Posterior vena cava (tissue), 2 donors: ENCODE results near the gene DLX1. TPM values are rescaled to one million over a fixed set of nuclear protein-coding genes. Genes with fewer than 3 reads are reported as not detected.
"Not testable (repeated sequence)": the region's sequence is repeated elsewhere in the genome, so short reads cannot be mapped to it uniquely, and the experiment has no call there.

Experiments
- DNase-seq: peaks from one replicate; pipeline ENCODE4 v3.0.0-alpha.2; 2020; ENCODE audit warnings: low spot score
- intact Hi-C, 2 donors: fragments of 100-400 bp; cut with DNase I; formaldehyde crosslinking; loops; one replicate each; pipeline versions ENCODE4 v1.14.1 to v1.14.2; 2022 to 2023
- total RNA-seq, 2 donors: library from RNA; stranded (reverse); fragmentation: NEBNext Ultra II Directional; extraction: Animal tissue kit (Norgen Biotek cat#: 25700); gene quantifications; one replicate each; pipeline ENCODE4 v1.2.1, GENCODE V29; 2021
- donor health status: DM: yes; HTN: yes; CAD: no.
- donor health status: DM: yes; HTN: yes; CAD: no.

Gene DLX1
- total RNA-seq, 2 donors from 2014 or later: not detected

- DNase-seq: no peak
- intact Hi-C loops: no loop called here
These were observed 22.8 kb upstream of the DLX1 start for GRCh38 chr2:172062402-172063004.

- intact Hi-C loops: no loop called here
- no peak for DNase-seq
These were observed 21.9 kb upstream of the DLX1 start for GRCh38 chr2:172063446-172063845.

- intact Hi-C loops: no loop called here
- no peak for DNase-seq
These were observed 20.2 kb upstream of the DLX1 start for GRCh38 chr2:172065111-172065510.

GRCh38 chr2:172066394-172066886 lies 18.9 kb upstream of the DLX1 start:
- no peak for DNase-seq

GRCh38 chr2:172067905-172068304 lies 17.4 kb upstream of the DLX1 start:
- intact Hi-C loops: not testable (repeated sequence)

More at GRCh38 chr2:172066394-172066886, 18.9 kb upstream of the DLX1 start:
- intact Hi-C loops: no loop called here

GRCh38 chr2:172070936-172071335 lies 14.4 kb upstream of the DLX1 start:
- DNase-seq: no peak
- intact Hi-C loops: no loop called here

More at GRCh38 chr2:172067905-172068304, 17.4 kb upstream of the DLX1 start:
- not testable (repeated sequence) for DNase-seq

- intact Hi-C loops: no loop called here
- DNase-seq: no peak
These were observed 13.0 kb upstream of the DLX1 start for GRCh38 chr2:172072303-172072702.

- intact Hi-C loops: no loop called here
- DNase-seq: no peak
These were observed 12.6 kb upstream of the DLX1 start for GRCh38 chr2:172072706-172073105.

GRCh38 chr2:172073518-172073917 lies 11.8 kb upstream of the DLX1 start:
- DNase-seq: no peak
- intact Hi-C loops: no loop called here

GRCh38 chr2:172074254-172074653 lies 11.1 kb upstream of the DLX1 start:
- intact Hi-C loops: no loop called here
- DNase-seq: no peak

GRCh38 chr2:172079416-172079815 lies 5.9 kb upstream of the DLX1 start:
- intact Hi-C loops: no loop called here
- DNase-seq: no peak

GRCh38 chr2:172079838-172080640 lies 5.3 kb upstream of the DLX1 start:
- DNase-seq: no peak

GRCh38 chr2:172080641-172081220 lies 4.6 kb upstream of the DLX1 start:
- intact Hi-C loops: no loop called here
- DNase-seq: no peak

More at GRCh38 chr2:172079838-172080640, 5.3 kb upstream of the DLX1 start:
- intact Hi-C loops: no loop called here

- intact Hi-C loops: no loop called here
These were observed 3.9 kb upstream of the DLX1 start for GRCh38 chr2:172081221-172082022.

GRCh38 chr2:172082105-172082943 lies 3.0 kb upstream of the DLX1 start:
- intact Hi-C loops: no loop called here
- no peak for DNase-seq

More at GRCh38 chr2:172081221-172082022, 3.9 kb upstream of the DLX1 start:
- no peak for DNase-seq

GRCh38 chr2:172082944-172083627 lies 2.2 kb upstream of the DLX1 start:
- no peak for DNase-seq
- intact Hi-C loops: no loop called here

GRCh38 chr2:172083628-172084394 lies 1.5 kb upstream of the DLX1 start:
- DNase-seq: no peak
- intact Hi-C loops: no loop called here

GRCh38 chr2:172084395-172084644 lies 987 bp upstream of the DLX1 start:
- intact Hi-C loops: no loop called here
- DNase-seq: no peak
